ENCODE data around the gene PKMYT1.

DNA sequence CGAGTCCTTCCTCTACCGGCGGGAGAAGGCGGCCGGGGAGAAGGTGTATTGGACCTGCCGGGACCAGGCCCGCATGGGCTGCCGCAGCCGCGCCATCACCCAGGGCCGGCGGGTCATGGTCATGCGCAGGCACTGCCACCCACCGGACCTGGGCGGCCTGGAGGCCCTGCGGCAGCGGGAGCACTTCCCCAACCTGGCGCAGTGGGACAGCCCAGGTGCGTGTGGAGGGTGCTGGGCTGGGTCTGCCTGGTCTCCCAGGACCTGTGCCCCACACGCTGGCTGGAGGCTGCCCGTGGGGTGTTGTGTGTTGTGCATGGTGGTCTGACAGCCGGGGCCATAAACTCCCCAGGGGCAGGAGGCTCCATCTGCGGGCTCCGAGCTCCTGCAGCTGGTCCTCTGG is 43.1 kb downstream of the PKMYT1 start:
- TF ChIP-seq, protein P1, sequence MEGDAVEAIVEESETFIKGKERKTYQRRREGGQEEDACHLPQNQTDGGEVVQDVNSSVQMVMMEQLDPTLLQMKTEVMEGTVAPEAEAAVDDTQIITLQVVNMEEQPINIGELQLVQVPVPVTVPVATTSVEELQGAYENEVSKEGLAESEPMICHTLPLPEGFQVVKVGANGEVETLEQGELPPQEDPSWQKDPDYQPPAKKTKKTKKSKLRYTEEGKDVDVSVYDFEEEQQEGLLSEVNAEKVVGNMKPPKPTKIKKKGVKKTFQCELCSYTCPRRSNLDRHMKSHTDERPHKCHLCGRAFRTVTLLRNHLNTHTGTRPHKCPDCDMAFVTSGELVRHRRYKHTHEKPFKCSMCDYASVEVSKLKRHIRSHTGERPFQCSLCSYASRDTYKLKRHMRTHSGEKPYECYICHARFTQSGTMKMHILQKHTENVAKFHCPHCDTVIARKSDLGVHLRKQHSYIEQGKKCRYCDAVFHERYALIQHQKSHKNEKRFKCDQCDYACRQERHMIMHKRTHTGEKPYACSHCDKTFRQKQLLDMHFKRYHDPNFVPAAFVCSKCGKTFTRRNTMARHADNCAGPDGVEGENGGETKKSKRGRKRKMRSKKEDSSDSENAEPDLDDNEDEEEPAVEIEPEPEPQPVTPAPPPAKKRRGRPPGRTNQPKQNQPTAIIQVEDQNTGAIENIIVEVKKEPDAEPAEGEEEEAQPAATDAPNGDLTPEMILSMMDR (IDR thresholded peaks at IDR 0.05; ENCODE audit: low read depth, low read length, poor library complexity, severe bottlenecking), result no peak
- TF ChIP-seq EZH2phosphoT487 (IDR thresholded peaks at IDR 0.05; ENCODE audit: borderline replicate concordance, low read length), result no peak

All from DOHH2 (cell line).